HEK293 (cell line): ENCODE data around the gene RPL36.

Experiments
- EGR2 ChIP-seq: fragments of 450-650 bp; formaldehyde crosslinking; IDR thresholded peaks from 2 replicates; pipeline ENCODE4 v1.5.1; 2016; ENCODE audit warnings: low read depth, missing biosample characterization, missing genetic modification characterization
- GFI1B ChIP-seq: fragments of 450-650 bp; formaldehyde crosslinking; IDR thresholded peaks from 2 replicates; pipeline ENCODE4 v1.5.1; 2016; ENCODE audit warnings: missing biosample characterization, missing genetic modification characterization
- HOXA7 ChIP-seq: sonication (generic); formaldehyde crosslinking; IDR thresholded peaks from 2 replicates; pipeline ENCODE4 v1.8.1; 2022; ENCODE audit warnings: missing genetic modification reagents, borderline replicate concordance
- MEIS1 ChIP-seq: sonication (generic); formaldehyde crosslinking; IDR thresholded peaks from 2 replicates; pipeline ENCODE4 v1.8.1; 2022; ENCODE audit warnings: missing genetic modification reagents, mild to moderate bottlenecking, borderline replicate concordance
- PRDM6 ChIP-seq: fragments of 450-650 bp; formaldehyde crosslinking; IDR thresholded peaks from 2 replicates; pipeline ENCODE4 v1.5.1; 2017; ENCODE audit warnings: missing biosample characterization, missing genetic modification characterization
- SP3 ChIP-seq: fragments of 450-650 bp; formaldehyde crosslinking; IDR thresholded peaks from 2 replicates; pipeline ENCODE4 v1.5.1; 2016; ENCODE audit warnings: missing biosample characterization, missing genetic modification characterization
- WT1 ChIP-seq: fragments of 450-650 bp; formaldehyde crosslinking; IDR thresholded peaks from 2 replicates; pipeline ENCODE4 v1.5.1; 2016; ENCODE audit warnings: missing biosample characterization, missing genetic modification characterization
- ZBTB1 ChIP-seq: fragments of 450-650 bp; formaldehyde crosslinking; IDR thresholded peaks from 2 replicates; pipeline ENCODE4 v1.5.1; 2016; ENCODE audit warnings: missing biosample characterization, missing genetic modification characterization
- ZBTB17 ChIP-seq: fragments of 450-650 bp; formaldehyde crosslinking; IDR thresholded peaks from 2 replicates; pipeline ENCODE4 v1.5.1; 2016; ENCODE audit warnings: missing biosample characterization, missing genetic modification characterization
- ZEB2 ChIP-seq: fragments of 450-650 bp; formaldehyde crosslinking; IDR thresholded peaks from 2 replicates; pipeline ENCODE4 v1.5.1; 2016; ENCODE audit warnings: missing biosample characterization, missing genetic modification characterization
- ZFP3 ChIP-seq: fragments of 450-650 bp; formaldehyde crosslinking; IDR thresholded peaks from 2 replicates; pipeline ENCODE4 v1.5.1; 2016; ENCODE audit warnings: low read depth, missing biosample characterization, missing genetic modification characterization
- ZNF157 ChIP-seq: fragments of 450-650 bp; formaldehyde crosslinking; IDR thresholded peaks from 2 replicates; pipeline ENCODE4 v1.5.1; 2016; ENCODE audit warnings: missing biosample characterization, missing genetic modification characterization
- ZNF175 ChIP-seq: fragments of 450-650 bp; formaldehyde crosslinking; IDR thresholded peaks from 2 replicates; pipeline ENCODE4 v1.5.1; 2016; ENCODE audit warnings: missing biosample characterization, missing genetic modification characterization
- ZNF202 ChIP-seq: fragments of 450-650 bp; formaldehyde crosslinking; IDR thresholded peaks from 2 replicates; pipeline ENCODE4 v1.5.1; 2016; ENCODE audit warnings: missing biosample characterization, missing genetic modification characterization, borderline replicate concordance
- ZNF324 ChIP-seq: fragments of 450-650 bp; formaldehyde crosslinking; IDR thresholded peaks from 2 replicates; pipeline ENCODE4 v1.5.1; 2016; ENCODE audit warnings: missing biosample characterization, missing genetic modification characterization
- ZNF48 ChIP-seq: fragments of 450-650 bp; formaldehyde crosslinking; IDR thresholded peaks from 2 replicates; pipeline ENCODE4 v1.5.1; 2016; ENCODE audit warnings: missing biosample characterization, missing genetic modification characterization
- ZNF514 ChIP-seq: fragments of 450-650 bp; formaldehyde crosslinking; IDR thresholded peaks from 2 replicates; pipeline ENCODE4 v1.5.1; 2016; ENCODE audit warnings: missing biosample characterization, missing genetic modification characterization
- ZNF521 ChIP-seq: fragments of 450-650 bp; formaldehyde crosslinking; IDR thresholded peaks from 2 replicates; pipeline ENCODE4 v1.5.1; 2017; ENCODE audit warnings: missing biosample characterization, mild to moderate bottlenecking, missing genetic modification characterization
- ZNF529 ChIP-seq: fragments of 450-650 bp; formaldehyde crosslinking; IDR thresholded peaks from 2 replicates; pipeline ENCODE4 v1.5.1; 2017; ENCODE audit warnings: missing genetic modification characterization, missing biosample characterization; ENCODE audit not compliant: insufficient replicate concordance
- ZNF544 ChIP-seq: fragments of 450-650 bp; formaldehyde crosslinking; IDR thresholded peaks from 2 replicates; pipeline ENCODE4 v1.5.0; 2017; ENCODE audit warnings: missing biosample characterization, missing genetic modification characterization
- ZNF585B ChIP-seq: fragments of 450-650 bp; formaldehyde crosslinking; IDR thresholded peaks from 2 replicates; pipeline ENCODE4 v1.5.1; 2016; ENCODE audit warnings: missing biosample characterization, missing genetic modification characterization
- ZNF664 ChIP-seq: fragments of 450-650 bp; formaldehyde crosslinking; IDR thresholded peaks from 2 replicates; pipeline ENCODE4 v1.5.1; 2016; ENCODE audit warnings: missing biosample characterization, missing genetic modification characterization
- ZNF777 ChIP-seq: fragments of 450-650 bp; formaldehyde crosslinking; IDR thresholded peaks from 2 replicates; pipeline ENCODE4 v1.5.1; 2017; ENCODE audit warnings: missing biosample characterization, missing genetic modification characterization, borderline replicate concordance
- ZNF791 ChIP-seq: fragments of 450-650 bp; formaldehyde crosslinking; IDR thresholded peaks from 2 replicates; pipeline ENCODE4 v1.5.1; 2016; ENCODE audit warnings: missing biosample characterization, missing genetic modification characterization
- ZNF837 ChIP-seq: fragments of 450-650 bp; formaldehyde crosslinking; IDR thresholded peaks from 2 replicates; pipeline ENCODE4 v1.5.1; 2016; ENCODE audit warnings: missing biosample characterization, missing genetic modification characterization
- TF ChIP-seq, protein P1 (sequence below): fragments of 450-650 bp; IDR thresholded peaks from 2 replicates; pipeline ENCODE4 v1.5.1; 2018; ENCODE audit warnings: missing biosample characterization, missing genetic modification characterization
- TF ChIP-seq, protein P2 (sequence below): fragments of 450-650 bp; formaldehyde crosslinking; IDR thresholded peaks from 2 replicates; pipeline ENCODE4 v1.5.1; 2016; ENCODE audit warnings: missing biosample characterization, missing genetic modification characterization, low read depth
- TF ChIP-seq, protein P3 (sequence below): fragments of 450-650 bp; formaldehyde crosslinking; conservative IDR thresholded peaks from 2 replicates; pipeline ENCODE4 v1.5.1; 2016; ENCODE audit warnings: low read depth, missing biosample characterization, missing genetic modification characterization
- TF ChIP-seq, protein P4 (sequence below): fragments of 450-650 bp; formaldehyde crosslinking; IDR thresholded peaks from 2 replicates; pipeline ENCODE4 v1.5.1; 2016; ENCODE audit warnings: missing biosample characterization, missing genetic modification characterization

RPL36 gene

DNA sequence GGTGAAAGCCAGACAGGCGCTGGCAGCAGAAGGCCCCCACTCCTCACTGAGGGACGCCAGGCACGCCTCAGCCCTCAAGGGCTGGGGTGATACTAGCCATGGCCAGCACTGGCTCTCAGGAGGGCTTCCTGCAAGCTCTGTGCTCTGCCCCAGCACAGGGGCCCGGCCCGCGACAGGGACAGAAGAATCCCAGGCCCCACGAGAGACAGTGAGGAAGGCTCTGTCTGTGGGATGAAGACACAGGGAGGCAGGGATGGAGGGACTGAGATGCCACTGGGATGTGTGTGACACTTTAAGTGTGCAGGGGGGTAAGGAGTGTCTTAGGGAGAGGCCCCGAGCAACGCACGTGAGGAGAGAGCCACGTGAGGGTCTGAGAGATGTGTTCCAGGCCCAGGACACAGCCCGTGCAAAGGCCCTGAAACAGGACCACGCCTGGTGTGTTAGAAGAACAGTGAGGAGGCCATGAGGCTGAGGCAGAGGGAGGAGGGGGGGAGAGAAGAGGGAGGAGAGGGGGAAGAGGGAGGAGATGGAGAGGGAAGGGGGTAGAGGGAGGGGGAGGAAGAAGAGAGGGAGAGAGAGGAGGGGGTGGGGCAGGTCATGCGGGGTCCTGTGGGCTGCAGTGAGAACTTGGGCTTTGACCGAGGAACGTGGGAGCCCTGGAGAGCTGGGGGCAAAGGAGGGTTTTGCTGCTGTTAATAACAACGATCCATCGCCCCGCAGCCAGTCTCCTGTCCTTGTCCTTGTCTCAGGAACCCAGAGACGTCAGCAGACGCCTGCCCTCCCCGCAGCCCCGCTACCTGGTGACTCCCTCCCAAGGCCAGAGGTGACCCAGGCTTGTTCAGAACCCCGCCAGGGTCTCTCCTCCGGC is 7.2 kb downstream of the RPL36 start (continued):
- no peak for TF ChIP-seq ZNF514 (tag by site-specific recombination)
- peak; percentile 90 for TF ChIP-seq WT1 (tag by site-specific recombination)
- TF ChIP-seq ZBTB1 = no peak
- TF ChIP-seq, protein P1, sequence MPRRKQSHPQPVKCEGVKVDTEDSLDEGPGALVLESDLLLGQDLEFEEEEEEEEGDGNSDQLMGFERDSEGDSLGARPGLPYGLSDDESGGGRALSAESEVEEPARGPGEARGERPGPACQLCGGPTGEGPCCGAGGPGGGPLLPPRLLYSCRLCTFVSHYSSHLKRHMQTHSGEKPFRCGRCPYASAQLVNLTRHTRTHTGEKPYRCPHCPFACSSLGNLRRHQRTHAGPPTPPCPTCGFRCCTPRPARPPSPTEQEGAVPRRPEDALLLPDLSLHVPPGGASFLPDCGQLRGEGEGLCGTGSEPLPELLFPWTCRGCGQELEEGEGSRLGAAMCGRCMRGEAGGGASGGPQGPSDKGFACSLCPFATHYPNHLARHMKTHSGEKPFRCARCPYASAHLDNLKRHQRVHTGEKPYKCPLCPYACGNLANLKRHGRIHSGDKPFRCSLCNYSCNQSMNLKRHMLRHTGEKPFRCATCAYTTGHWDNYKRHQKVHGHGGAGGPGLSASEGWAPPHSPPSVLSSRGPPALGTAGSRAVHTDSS (tag by site-specific recombination) = peak; percentile 16
- TF ChIP-seq ZNF175 (tag by site-specific recombination) = no peak
- 0 out of 2 replicates have a peak, but pooled peaks have one; percentile 31 for TF ChIP-seq ZNF324
- peak; percentile 63; the same call in 1 of the 2 replicates for TF ChIP-seq ZEB2 (tag by site-specific recombination)
- no peak for TF ChIP-seq ZNF544 (tag by site-specific recombination)
- TF ChIP-seq MEIS1 (CRISPR knock-in tag) = no peak
- no peak for TF ChIP-seq PRDM6 (tag by site-specific recombination)
- no peak for TF ChIP-seq ZNF202 (tag by site-specific recombination)
- TF ChIP-seq ZNF777 (tag by site-specific recombination) = no peak
- peak; percentile 83 for TF ChIP-seq ZBTB17 (tag by site-specific recombination)
- TF ChIP-seq ZNF529 (tag by site-specific recombination) = no peak
- no peak for TF ChIP-seq HOXA7 (CRISPR knock-in tag)
- no peak for TF ChIP-seq ZNF837 (tag by site-specific recombination)
- TF ChIP-seq GFI1B (tag by site-specific recombination) = no peak
- no peak for TF ChIP-seq ZNF521 (tag by site-specific recombination)
- TF ChIP-seq ZNF157 (tag by site-specific recombination) = no peak
- TF ChIP-seq ZNF791 (tag by site-specific recombination) = no peak
- TF ChIP-seq, protein P2, sequence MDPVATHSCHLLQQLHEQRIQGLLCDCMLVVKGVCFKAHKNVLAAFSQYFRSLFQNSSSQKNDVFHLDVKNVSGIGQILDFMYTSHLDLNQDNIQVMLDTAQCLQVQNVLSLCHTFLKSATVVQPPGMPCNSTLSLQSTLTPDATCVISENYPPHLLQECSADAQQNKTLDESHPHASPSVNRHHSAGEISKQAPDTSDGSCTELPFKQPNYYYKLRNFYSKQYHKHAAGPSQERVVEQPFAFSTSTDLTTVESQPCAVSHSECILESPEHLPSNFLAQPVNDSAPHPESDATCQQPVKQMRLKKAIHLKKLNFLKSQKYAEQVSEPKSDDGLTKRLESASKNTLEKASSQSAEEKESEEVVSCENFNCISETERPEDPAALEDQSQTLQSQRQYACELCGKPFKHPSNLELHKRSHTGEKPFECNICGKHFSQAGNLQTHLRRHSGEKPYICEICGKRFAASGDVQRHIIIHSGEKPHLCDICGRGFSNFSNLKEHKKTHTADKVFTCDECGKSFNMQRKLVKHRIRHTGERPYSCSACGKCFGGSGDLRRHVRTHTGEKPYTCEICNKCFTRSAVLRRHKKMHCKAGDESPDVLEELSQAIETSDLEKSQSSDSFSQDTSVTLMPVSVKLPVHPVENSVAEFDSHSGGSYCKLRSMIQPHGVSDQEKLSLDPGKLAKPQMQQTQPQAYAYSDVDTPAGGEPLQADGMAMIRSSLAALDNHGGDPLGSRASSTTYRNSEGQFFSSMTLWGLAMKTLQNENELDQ (tag by site-specific recombination) = no peak
- no peak for TF ChIP-seq SP3 (tag by site-specific recombination)
- no peak for TF ChIP-seq ZFP3
- TF ChIP-seq EGR2 (tag by site-specific recombination) = peak; percentile 82
- TF ChIP-seq, protein P3, sequence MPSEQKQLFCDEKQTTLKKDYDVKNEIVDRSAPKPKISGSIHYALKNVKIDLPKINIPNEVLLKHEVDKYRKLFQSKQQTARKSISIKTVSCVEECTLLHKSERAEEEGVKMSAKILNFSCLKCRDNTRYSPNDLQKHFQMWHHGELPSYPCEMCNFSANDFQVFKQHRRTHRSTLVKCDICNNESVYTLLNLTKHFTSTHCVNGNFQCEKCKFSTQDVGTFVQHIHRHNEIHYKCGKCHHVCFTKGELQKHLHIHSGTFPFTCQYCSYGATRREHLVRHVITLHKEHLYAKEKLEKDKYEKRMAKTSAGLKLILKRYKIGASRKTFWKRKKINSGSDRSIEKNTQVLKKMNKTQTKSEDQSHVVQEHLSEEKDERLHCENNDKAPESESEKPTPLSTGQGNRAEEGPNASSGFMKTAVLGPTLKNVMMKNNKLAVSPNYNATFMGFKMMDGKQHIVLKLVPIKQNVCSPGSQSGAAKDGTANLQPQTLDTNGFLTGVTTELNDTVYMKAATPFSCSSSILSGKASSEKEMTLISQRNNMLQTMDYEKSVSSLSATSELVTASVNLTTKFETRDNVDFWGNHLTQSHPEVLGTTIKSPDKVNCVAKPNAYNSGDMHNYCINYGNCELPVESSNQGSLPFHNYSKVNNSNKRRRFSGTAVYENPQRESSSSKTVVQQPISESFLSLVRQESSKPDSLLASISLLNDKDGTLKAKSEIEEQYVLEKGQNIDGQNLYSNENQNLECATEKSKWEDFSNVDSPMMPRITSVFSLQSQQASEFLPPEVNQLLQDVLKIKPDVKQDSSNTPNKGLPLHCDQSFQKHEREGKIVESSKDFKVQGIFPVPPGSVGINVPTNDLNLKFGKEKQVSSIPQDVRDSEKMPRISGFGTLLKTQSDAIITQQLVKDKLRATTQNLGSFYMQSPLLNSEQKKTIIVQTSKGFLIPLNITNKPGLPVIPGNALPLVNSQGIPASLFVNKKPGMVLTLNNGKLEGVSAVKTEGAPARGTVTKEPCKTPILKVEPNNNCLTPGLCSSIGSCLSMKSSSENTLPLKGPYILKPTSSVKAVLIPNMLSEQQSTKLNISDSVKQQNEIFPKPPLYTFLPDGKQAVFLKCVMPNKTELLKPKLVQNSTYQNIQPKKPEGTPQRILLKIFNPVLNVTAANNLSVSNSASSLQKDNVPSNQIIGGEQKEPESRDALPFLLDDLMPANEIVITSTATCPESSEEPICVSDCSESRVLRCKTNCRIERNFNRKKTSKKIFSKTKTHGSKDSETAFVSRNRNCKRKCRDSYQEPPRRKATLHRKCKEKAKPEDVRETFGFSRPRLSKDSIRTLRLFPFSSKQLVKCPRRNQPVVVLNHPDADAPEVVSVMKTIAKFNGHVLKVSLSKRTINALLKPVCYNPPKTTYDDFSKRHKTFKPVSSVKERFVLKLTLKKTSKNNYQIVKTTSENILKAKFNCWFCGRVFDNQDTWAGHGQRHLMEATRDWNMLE = no peak
- TF ChIP-seq, protein P4, sequence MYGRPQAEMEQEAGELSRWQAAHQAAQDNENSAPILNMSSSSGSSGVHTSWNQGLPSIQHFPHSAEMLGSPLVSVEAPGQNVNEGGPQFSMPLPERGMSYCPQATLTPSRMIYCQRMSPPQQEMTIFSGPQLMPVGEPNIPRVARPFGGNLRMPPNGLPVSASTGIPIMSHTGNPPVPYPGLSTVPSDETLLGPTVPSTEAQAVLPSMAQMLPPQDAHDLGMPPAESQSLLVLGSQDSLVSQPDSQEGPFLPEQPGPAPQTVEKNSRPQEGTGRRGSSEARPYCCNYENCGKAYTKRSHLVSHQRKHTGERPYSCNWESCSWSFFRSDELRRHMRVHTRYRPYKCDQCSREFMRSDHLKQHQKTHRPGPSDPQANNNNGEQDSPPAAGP = peak; percentile 91
- no peak for TF ChIP-seq ZNF48 (tag by site-specific recombination)
- no peak for TF ChIP-seq ZNF664 (tag by site-specific recombination)
- no peak for TF ChIP-seq ZNF585B (tag by site-specific recombination)
